Adrenal gland (tissue), 12 donors: ENCODE results near the gene ASPM. TPM values are rescaled to one million over a fixed set of nuclear protein-coding genes. Genes with fewer than 3 reads are reported as not detected.
"Not testable (repeated sequence)": the region's sequence is repeated elsewhere in the genome, so short reads cannot be mapped to it uniquely, and the experiment has no call there.

Experiments used
- DNase-seq, 7 donors: peaks; one replicate each; pipeline ENCODE4 v3.0.0-alpha.2; 2019 to 2020
- H3K27ac ChIP-seq, 5 donors: fragments of 200-600 bp; sonication (generic) in 4 of 5; 1 replicate in 3 of 5; 2 replicates in 2 of 5; pipeline versions ENCODE4 v1.5.1 to v1.8.0; 2016 to 2020; ENCODE audit warnings: mild to moderate bottlenecking in 1 of 5
- H3K27me3 ChIP-seq: fragments of 200-600 bp; 2 replicates; pipeline ENCODE4 v1.8.0; 2021
- H3K36me3 ChIP-seq, 2 donors: fragments of 200-600 bp; replicated peaks in 1 of 2; 1 replicate in 1 of 2; 2 replicates in 1 of 2; pipeline versions ENCODE4 v1.5.1 to v1.8.0; 2018 to 2022
- H3K4me1 ChIP-seq, 2 donors: fragments of 200-600 bp; replicated peaks in 1 of 2; 1 replicate in 1 of 2; 2 replicates in 1 of 2; pipeline versions ENCODE4 v1.5.1 to v1.8.0; 2018 to 2021
- H3K4me3 ChIP-seq, 4 donors: fragments of 200-600 bp; sonication (generic) in 3 of 4; one replicate each; pipeline ENCODE4 v1.5.1; 2016 to 2018
- H3K9me3 ChIP-seq, 3 donors: fragments of 200-600 bp; sonication (generic) in 1 of 3; replicated peaks in 1 of 3; 1 replicate in 2 of 3; 2 replicates in 1 of 3; pipeline versions ENCODE4 v1.5.1 to v1.8.0; 2016 to 2021
- CTCF ChIP-seq, 6 experiments: fragments of 450-650 bp in 4 of 6; fragments of 200-600 bp in 2 of 6; sonication (generic) in 1 of 6; IDR thresholded peaks; 1 replicate in 5 of 6; 2 replicates in 1 of 6; pipeline versions ENCODE4 v1.5.1 to v1.8.0; 2016 to 2021; ENCODE audit warnings: antibody characterized with exemption in 6 of 6, mild to moderate bottlenecking in 2 of 6, moderate library complexity in 1 of 6
- POLR2A ChIP-seq, 2 donors: fragments of 450-650 bp; IDR thresholded peaks; one replicate each; pipeline ENCODE4 v1.6.1; 2017; ENCODE audit warnings: antibody characterized with exemption in 2 of 2, mild to moderate bottlenecking in 2 of 2, moderate library complexity in 1 of 2
- WGBS, 4 donors: extraction: QIAGEN DNeasy Blood & Tissue Kit in 2 of 4; methylation state at CpG; one replicate each; pipeline versions ENCODE4 v1.1.5 to v1.1.7; 2013 to 2017; 5-methylcytosine and 5-hydroxymethylcytosine counted together
- intact Hi-C, 2 donors: fragments of 100-400 bp; cut with DNase I; formaldehyde crosslinking; loops; one replicate each; pipeline versions ENCODE4 v1.14.1 to v1.15.0; 2022 to 2023
- polyA plus RNA-seq, 3 donors: library from polyadenylated mRNA; stranded (reverse); fragments of 200-250 nt in 2 of 3; fragments of 350-450 nt in 1 of 3; fragmentation: Illumina TruSeq in 1 of 3; extraction: RNeasy Lipid Tissue Mini Kit (QIAGEN cat#74804) in 1 of 3; gene quantifications; one replicate each; pipeline ENCODE4 v1.2.3, GENCODE V29; 2013 to 2014
- total RNA-seq, 9 donors: library from RNA; depleted of rRNA in 4 of 9; stranded (reverse); fragments of >200 nt in 4 of 9; fragments of 120-200 nt in 1 of 9; fragmentation: NEBNext Ultra II Directional in 1 of 9; extraction: Animal tissue kit (Norgen Biotek cat#: 25700) in 1 of 9; gene quantifications; one replicate each; pipeline versions ENCODE4 v1.1.0 to v1.2.4, GENCODE V29; 2013 to 2023
- donor health status: healthy with polysubstance abuse.
- donor health status: Bipolar disorder and iron deficiency.
- donor health status: DM: yes; HTN: yes; CAD: no.
- donor health status: DM: no; HTN: no; CAD: no.
- donor health status: DM: no; HTN: no; CAD: no.
- donor health status: DM: yes; HTN: yes; CAD: no.

ASPM gene
- total and polyA plus RNA-seq, 12 donors = 0.08 to 14.5 (median 0.81) TPM

- Histone ChIP-seq H3K4me3 (no peak overlapping the region), H3K9me3 (no peaks in the 10 kb centered on the region), H3K27me3 (no peaks in the 10 kb centered on the region), H3K4me1 (no peaks in the 10 kb centered on the region), H3K36me3 (no peaks in the 10 kb centered on the region), H3K27ac (no peak overlapping the region)
- no peak for TF ChIP-seq CTCF (IDR thresholded peaks at IDR 0.05)
- no peak for TF ChIP-seq POLR2A (IDR thresholded peaks at IDR 0.05)
- 89 to 93% (median 91%) methylated on average over 3 of the region's 3 CpGs for WGBS, 4 donors
- no peak for DNase-seq
- intact Hi-C loops = no loop called here
Observed at GRCh38 chr1:197036861-197037260, 109.6 kb downstream of the ASPM start.

GRCh38 chr1:197034631-197035339, 111.7 kb downstream of the ASPM start:
- H3K9me3 ChIP-seq, H3K27me3 ChIP-seq, DNase-seq, H3K27ac ChIP-seq, H3K4me1 ChIP-seq, intact Hi-C loops, H3K36me3 ChIP-seq, H3K4me3 ChIP-seq: not testable (repeated sequence)
- WGBS, 4 donors = 74 to 83% (median 79%) methylated on average over 6 of the region's 6 CpGs

Other genes with a start within 250 kb of the ASPM start
- under 1 TPM in 2 of 9 donors, not detected in 7; 0.28 to 0.46 TPM for gene CFHR2, start 202.9 kb downstream of the ASPM start, total RNA-seq
- gene CFHR2, start 202.9 kb downstream of the ASPM start, polyA plus RNA-seq = under 1 TPM in 1 of 3 donors, not detected in 2; 0.29 TPM
- gene CFHR5, start 169.1 kb downstream of the ASPM start, total RNA-seq = not detected
- gene CFHR5, start 169.1 kb downstream of the ASPM start, polyA plus RNA-seq = not detected
- gene F13B, start 79.4 kb downstream of the ASPM start, total RNA-seq = not detected
- gene F13B, start 79.4 kb downstream of the ASPM start, polyA plus RNA-seq = not detected
- 10 to 100 TPM in 7 of 9 donors, 1 to 10 TPM in 2; 6.9 to 19.6 (median 13.0) TPM for gene ZBTB41, start 54.6 kb upstream of the ASPM start, total RNA-seq
- gene ZBTB41, start 54.6 kb upstream of the ASPM start, polyA plus RNA-seq = 10 to 100 TPM in 1 of 3 donors, 1 to 10 TPM in 2; 1.8 to 11.3 (median 2.2) TPM
- gene CRB1, start 121.6 kb upstream of the ASPM start, total RNA-seq = under 1 TPM in 7 of 9 donors, not detected in 2; 0.11 to 0.92 (median 0.37) TPM
- under 1 TPM; 0.30 to 0.71 (median 0.40) TPM for gene CRB1, start 121.6 kb upstream of the ASPM start, polyA plus RNA-seq